Coronary artery (tissue), 2 donors: ENCODE results near the gene DGCR2.
A peak's percentile ranks its signal among the peaks of the same experiment; 100 is the strongest.

ENCODE experiments used
- DNase-seq: peaks from one replicate; pipeline ENCODE4 v3.0.0-alpha.2; 2017; ENCODE audit warnings: low spot score
- H3K27ac ChIP-seq, 2 donors: fragments of 200-600 bp; sonication (generic); one replicate each; pipeline ENCODE4 v1.5.1; 2016 to 2019
- H3K4me3 ChIP-seq: fragments of 200-600 bp; sonication (generic); 2 replicates; pipeline ENCODE4 v1.5.1; 2016; ENCODE audit warnings: mild to moderate bottlenecking, moderate library complexity
- CTCF ChIP-seq: fragments of 200-600 bp; sonication (generic); IDR thresholded peaks from one replicate; pipeline ENCODE4 v1.5.1; 2019; ENCODE audit warnings: antibody characterized with exemption

DGCR2 gene

GRCh38 chr22:19122143-19122751, at the start of gene DGCR2:
TSS of gene DGCR2 (minus strand) at chr22:19122412. CDS start at chr22:19122206, 206 bp downstream.
- TF ChIP-seq CTCF, result no peak
- Histone ChIP-seq H3K27ac (peak within 1 kb of the TSS; percentile 84 to 91), H3K4me3 (peak within 1 kb of the TSS; percentile 86)
- peak; percentile 98 for DNase-seq

GRCh38 chr22:19169947-19170318, 47.7 kb upstream of the DGCR2 start:
- peak overlapping the region; percentile 64 for H3K4me3 ChIP-seq
- TF ChIP-seq CTCF, result no peak
- peak; percentile 75 for DNase-seq
- H3K27ac ChIP-seq, result no peak overlapping the region

- no peak for TF ChIP-seq CTCF
- DNase-seq, result peak; percentile 70
- peak overlapping the region; percentile 64 for H3K4me3 ChIP-seq
- H3K27ac ChIP-seq, result no peak overlapping the region
These were observed 47.1 kb upstream of the DGCR2 start for GRCh38 chr22:19169002-19169946.

- Histone ChIP-seq H3K4me3 (no peak overlapping the region), H3K27ac (no peak overlapping the region)
- TF ChIP-seq CTCF, result no peak
- DNase-seq, result peak; percentile 67
These were observed 46.1 kb upstream of the DGCR2 start for GRCh38 chr22:19168088-19168890.

- no peak for TF ChIP-seq CTCF
- DNase-seq, result peak; percentile 69
- H3K27ac ChIP-seq, result no peak overlapping the region
- H3K4me3 ChIP-seq, result no peak overlapping the region
These were observed 45.1 kb upstream of the DGCR2 start for GRCh38 chr22:19167106-19167869.

GRCh38 chr22:19166421-19166820, 44.2 kb upstream of the DGCR2 start:
- no peak for TF ChIP-seq CTCF
- no peak overlapping the region for H3K4me3 ChIP-seq
- H3K27ac ChIP-seq, result no peak overlapping the region
- DNase-seq, result no peak
